HG03575 (cell line): ENCODE data around the gene NTRK3.

ENCODE experiments used
- ATAC-seq: cut with Tn5 transposase; IDR thresholded peaks from one replicate; pipeline ENCODE4 v1.9.1; 2021; ENCODE audit not compliant: unreplicated experiment, insufficient number of reproducible peaks, low FRiP score; ENCODE audit errors: extremely low read depth

The NTRK3 gene

DNA sequence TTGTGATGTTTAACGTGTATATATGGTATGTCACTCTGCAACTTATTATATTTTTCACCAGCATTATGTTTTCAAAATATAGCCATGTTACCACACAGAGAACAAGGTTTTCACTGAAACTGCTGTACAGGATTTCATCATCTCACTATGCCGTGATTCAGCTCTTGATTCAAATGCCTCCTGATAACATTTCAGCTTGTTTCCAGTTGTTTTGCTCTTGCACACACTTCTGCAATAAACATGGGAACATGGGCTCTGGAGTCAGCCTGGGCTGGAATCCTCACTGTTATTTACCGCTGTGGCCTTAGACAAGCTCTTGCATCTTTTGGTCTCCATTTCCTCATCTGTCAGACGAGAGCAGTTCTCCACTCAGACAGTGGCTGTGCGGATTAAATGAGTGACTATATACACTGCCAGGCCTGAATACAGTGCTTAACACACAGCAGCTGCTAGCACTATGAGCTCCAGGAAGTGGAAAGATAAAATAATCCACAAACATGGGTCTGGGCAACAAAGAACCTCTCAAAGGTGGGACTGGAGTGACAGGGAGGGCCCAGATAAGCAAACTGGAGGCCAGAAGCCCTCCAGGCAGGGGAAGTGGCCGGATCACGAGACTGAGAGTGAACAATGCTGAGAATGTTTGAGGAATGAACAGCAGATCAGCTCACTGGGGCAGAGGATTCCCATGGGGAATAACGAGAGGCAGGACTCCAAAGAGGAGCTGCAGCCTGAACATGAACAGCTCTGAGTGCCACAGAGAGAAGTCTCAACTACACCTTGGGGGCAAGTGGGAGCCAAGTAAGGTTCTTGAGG is 17.7 kb downstream of the NTRK3 start:
- ATAC-seq, result no peak

DNA sequence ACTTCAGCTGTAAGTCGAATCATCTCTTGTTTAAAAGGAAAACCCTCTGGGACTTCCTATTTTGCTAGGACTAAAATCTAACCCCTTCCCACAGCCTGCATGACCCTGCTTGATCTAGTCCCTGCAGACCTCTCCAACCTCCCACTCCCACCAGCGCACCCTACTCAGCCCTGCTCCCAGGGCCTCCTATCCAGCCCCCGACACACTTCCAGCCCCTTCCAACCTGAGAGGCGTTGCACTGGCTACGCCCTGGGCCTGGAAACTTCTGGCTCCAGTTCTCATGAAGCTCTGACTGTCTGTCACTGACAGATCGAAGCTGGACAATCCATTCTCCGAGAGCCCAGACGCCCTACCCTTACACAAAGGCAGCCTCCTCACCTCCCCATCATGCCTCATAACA is 21.8 kb downstream of the NTRK3 start:
- ATAC-seq, result no peak

DNA sequence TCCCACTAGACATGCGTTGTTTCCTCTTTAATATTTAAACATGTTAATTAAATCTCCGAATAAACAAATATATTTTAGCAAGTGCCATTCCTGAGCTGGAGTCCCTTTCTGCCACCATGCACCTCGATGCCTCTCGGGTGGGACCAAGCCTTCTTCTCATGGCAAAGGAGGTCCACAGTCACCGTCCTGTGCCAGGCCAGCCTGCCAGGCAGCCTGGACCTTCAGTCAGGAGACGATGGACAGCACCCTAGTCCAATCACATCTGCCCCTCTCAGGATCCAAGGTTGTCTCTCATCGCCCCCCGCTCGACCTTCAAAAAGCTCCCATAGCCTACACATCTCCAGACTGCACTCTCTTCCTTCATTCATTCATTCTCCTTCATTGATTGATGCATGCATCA is 22.6 kb downstream of the NTRK3 start:
- ATAC-seq, result no peak

DNA sequence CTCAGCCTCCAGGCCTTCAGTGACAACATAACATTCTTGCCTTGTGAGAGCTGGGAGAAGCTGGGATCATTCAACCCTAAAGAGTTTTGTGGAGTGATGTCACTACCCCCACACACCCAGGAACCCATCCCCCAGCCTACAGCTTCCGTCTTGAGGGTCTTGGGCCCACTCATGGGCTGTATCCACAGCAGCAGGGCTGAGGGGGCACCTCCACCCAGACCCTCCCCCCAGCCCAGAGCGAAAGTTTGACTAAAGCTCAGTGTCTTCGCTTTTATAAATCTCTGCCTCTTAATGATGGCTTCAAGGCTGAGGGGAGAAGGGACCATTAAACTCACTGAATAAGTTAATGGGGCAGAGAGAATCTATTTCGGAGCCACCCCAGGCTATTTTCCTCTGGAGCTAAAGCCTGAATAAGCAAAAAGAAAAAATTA is 23.8 kb downstream of the NTRK3 start:
- ATAC-seq, result no peak

DNA sequence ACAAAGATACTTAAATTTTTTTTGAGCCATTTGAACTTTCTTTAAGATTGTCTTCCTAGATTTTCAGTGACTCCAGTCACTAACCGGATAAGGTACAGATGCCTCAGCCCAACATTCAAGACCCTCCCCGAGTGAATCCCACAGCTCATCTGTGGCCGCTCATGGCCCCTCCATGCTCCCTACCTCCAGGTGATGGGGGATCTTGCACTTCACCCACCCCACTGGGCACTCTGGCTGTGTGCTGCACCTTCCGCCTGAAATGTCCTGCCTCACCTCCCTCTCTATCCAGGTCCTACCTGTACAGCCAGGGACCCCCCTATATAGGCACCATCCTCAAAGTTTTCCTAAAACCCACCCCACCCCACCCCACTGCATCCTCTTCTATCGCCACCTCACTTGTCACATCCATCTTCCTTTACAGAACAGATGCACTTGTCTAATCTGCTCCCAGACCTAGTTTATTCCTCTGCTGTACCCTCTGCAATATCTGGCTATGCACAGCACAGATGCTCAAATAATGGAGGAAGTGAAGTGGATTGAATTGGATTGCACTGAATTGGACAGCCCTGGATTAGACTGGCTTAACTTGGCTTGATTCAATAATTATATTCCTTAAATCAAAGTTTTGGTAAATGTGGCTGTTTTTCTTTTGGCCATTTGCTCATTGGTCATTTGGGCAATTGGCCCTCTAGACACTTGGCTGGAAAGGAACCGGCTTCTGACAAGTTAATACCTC is 24.5 kb downstream of the NTRK3 start:
- no peak for ATAC-seq

DNA sequence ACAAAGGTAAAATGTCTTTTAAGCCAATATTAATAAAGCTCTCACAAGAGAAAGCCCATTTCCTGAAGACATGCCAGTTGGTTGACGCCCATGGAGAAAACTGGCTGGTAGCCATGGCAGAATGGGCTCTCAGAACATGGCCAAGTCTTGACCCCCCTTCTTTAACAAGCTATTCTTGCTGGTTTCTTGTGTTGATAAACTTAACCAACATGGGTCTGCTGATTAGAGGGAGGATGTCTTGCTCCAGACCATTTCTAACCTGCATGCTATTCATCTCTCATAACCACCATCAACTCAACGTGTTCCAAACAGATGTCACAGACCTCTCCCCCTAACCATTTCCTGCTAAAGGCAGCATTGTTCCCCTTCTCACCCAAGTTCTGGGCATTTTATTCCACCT is 25.7 kb downstream of the NTRK3 start:
- no peak for ATAC-seq

DNA sequence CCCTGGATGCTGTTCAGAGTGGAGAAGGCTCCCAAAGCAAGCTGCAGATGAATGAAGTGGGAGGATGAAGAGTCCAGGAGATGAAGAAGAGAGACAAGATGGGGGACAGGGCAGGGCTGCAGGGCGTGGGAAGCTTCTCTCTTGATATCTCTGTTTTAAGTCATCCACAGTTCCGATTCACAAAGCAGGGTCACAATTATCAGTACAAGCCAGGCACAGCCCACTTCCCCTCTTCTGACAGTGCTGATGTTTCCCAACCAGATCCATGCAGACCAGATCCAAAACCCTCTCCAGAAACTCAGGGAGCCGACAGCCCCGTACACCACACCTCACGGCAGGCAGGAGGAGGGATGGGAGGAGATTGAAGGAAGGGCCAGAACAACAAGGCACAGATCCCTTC is 31.1 kb downstream of the NTRK3 start:
- ATAC-seq, result no peak

DNA sequence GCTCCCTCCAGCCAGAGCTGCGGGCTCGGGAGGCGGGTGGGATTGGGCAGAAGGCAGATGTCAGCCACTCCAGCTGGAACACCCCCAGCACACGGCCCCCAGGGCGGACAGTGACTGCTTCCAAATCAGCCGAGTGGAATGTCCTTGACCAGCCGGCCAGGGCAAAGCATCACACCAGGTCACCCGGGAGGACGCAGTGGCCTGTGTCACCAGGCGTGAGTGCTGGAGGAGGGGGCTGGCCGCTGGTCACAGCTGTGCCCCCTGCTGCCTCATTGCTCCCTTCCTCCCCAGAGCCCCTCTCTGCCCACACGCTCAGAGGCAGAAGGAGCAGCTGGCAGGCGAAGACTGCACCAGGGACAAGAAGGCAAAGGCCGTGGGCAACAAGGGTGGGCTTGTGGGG is 33.5 kb downstream of the NTRK3 start:
- no peak for ATAC-seq

DNA sequence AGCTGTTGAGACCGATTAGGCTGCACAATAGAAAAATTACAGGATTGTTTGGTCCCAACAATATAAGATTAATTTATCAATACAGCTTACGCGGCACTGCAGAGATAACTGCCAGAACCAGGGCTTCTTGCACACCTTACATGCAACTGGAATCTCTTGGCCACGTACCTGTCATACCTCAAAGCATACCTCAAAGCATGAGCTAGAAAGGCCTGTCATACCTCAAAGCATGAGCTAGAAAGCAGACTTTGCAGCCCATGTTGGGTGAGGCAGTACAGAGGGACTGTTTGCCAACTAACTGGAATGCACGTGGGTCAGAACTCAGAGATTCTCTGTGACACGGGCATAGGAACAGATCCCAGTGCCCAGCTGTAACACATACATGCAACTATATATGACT is 34.7 kb downstream of the NTRK3 start:
- no peak for ATAC-seq

DNA sequence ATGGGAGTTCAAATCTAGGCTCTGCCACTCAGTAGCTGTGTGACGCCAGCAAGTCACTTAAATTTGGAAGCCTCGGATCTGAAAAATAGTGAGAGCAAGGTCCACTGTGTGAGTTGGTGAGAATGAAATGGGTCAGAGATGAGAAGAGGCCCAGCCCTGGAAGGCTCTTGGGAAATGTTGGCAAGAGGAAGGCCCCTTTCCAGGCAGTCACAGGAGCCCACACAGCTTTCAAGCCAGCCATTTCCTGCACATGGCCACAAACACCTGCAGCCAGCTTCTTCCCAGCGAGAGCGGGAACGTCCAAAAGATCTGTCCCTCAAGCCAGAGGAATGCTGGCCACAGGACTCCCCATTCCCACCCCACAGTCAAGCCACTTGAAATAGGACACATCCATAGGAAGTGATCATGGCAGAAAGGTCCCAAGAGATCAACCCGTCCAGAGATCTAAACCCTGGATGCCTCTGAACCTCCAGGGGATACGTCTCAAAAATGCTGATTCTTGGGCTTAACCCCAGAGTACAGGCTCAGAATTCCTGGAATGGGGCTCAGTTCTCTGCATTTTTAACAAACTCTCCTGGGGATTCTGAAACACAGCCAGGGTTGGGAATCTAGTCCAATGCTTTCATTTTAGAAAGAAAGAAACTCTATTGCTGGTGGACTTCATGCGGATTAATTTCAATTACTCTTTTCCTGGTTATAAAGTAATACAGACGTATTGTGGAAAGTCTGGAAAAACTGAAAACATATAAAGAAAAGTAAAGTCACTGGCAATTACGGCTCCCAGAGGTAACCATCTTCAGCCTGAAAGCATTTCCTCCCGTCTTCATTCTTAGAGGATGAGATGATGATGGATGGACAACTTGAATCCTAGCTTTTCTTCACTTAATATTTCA is 35.9 kb downstream of the NTRK3 start:
- no peak for ATAC-seq

DNA sequence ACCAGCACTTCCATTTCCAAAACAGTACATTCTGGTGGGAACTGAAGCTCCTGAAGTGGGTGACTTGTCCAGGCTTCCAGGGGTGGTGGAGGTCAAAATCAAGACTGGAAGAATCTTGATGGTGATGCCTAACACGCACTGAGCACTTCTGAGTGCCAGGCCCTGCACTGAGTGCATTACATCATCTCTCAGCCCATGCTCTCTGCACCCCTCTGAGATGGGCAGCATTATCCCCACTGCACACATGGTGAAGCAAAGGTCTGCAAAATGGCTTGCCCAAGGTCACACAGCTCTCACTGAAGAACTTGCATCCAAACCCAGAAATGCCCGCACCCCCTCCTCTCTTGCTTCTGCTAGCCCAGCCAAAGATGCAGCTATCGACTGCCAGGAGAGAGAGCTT is 36.9 kb downstream of the NTRK3 start:
- ATAC-seq, result no peak

DNA sequence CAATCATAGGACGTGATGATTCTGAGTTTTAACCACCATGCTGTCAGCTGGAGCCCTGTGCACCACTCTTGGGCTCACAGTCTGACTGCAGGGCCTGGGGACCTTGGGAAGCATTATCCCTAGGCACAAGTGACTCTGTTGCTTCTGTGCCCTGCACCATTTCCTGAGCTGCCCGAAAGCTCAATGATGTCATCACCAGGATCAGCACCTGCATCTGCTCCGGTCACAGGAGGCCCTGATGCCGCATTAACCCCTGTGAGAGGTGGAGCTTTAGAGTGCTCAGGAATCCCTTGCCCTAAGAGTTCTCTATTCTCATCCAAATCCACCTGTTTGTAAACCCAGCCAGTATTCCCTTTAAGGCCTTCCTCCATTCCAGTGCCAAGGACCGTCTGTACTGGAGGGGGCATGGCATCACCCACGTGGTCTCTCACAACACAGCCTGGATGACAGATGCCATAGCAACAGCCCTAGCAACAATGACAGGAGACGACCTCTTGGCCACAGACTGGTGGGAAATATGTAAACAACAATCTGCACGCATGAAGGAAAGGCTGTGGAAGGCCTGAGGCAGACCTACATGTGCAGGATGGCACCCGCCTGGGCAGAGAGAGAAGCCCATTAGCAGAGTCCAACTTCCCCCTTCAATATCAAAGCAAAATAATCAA is 37.9 kb downstream of the NTRK3 start:
- no peak for ATAC-seq

DNA sequence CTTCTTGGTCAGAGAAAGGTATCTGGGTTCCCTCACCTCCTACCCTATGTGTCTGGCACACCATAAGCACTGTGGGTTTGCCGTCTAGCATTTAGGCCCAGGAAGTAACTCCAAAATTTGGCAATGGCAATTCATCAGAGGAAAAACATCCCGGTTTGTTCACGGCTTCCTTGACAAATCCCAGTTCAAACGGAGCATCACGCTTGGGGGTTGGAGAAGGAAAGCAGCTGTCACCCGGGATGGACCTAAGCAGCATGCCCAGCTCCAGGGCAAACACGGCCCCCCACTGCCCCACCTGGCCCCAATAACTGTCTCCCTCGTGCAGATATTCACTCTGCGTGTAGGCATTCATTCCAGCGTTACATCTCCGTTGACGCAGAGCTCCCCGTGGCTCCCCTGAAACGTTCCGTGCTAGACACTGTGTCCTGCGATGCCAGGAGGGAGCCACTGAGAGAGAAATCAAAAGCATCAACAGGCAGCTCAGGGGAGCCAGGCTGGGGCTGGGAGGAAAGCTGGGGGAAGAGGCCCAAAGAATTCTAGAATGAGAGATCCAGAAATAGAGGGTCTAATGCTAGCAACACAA is 41.4 kb downstream of the NTRK3 start:
- ATAC-seq, result no peak

DNA sequence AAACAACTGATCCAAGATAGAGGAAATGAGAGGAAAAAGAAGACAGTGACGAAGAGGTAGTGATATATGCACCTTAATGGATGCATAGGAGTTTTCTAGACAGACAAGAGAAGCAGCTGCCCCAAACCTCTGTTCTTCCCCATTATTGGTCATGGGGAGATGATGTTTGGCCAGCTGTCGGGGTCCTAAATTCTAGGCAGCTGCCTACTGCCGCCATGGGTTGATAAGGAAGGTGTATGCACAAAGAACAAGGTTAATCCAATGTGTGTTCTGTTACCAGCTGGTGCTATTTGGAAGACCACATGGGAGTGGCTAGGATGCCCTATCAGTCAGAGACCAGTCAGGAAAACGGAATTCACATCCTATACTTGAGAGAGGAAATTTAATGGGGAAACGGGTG is 47.4 kb downstream of the NTRK3 start:
- ATAC-seq, result no peak

DNA sequence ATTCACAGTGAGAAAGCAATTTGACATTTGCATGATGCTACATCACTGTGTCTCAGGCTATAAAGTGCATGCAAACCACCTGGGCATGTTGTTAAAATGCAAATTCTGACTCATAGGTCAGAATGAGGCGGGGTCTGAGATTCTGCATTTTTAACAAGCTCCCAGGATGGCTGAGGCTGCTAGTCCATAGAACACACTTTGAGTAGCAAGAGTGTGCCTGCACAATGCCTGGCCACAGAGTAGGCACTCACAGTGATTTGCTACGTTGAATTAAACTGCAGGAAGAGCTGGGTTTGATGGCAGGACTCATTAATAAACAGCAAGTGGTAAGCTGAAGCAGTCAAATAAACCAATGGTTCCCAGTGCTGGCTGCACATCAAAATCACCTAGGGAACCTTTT is 48.1 kb downstream of the NTRK3 start:
- no peak for ATAC-seq

DNA sequence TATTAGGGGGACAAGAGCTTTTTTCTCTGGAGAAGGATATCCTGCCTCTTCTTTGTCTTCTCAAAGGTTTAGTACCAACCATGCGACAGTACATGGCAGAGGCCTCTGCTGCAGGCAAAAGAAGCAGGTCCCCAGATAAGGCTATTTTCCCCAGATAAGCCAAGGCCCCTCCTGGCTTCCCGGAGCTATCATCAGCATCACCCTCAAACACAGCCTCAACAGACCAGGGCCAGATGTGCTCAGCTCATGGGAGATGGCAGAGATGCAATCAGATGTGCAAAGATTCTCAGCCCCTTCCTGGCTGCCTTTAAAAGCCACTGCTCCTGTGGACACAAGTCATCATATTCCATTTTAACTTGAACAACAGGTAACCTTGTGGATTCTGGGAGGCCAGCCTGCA is 49.0 kb downstream of the NTRK3 start:
- no peak for ATAC-seq

DNA sequence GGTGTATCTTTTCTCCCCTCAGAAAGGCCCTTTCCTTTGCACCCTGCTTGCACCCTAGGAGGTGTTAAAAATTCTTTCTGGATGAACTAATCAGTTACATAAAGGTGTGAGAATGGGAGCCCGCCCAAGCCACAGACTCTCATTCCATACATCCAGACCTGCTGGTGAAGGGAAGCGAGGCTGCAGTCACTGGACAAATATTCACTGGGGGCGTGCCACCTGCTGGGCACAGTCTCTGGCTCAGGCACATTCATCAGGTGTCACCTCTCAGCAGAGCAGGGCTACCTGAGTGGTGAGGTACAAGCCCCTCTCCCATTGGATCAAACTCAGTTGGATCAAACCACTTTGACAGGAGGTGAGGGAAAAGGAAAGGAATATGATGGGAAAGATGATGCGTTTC is 52.0 kb downstream of the NTRK3 start:
- ATAC-seq, result no peak

DNA sequence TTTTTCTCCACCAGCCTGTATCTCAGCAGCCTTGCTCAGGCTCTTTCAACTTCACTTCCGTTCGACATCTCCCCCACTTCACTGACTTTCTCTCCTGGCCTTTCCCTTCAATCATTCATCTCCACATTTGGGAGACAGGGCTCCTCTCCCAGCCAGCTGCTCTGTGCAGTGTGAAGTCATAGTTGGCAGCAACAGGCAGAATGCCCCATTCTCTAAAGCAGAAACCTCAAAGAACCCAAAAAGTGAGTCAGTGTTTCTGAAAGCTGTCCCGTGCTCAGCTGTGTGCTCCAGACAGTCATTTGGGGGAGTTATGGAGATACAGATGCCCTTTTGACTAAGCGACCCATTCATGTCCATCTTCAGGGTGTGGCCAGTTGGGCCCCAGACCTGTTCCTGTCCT is 54.3 kb downstream of the NTRK3 start:
- ATAC-seq, result no peak

DNA sequence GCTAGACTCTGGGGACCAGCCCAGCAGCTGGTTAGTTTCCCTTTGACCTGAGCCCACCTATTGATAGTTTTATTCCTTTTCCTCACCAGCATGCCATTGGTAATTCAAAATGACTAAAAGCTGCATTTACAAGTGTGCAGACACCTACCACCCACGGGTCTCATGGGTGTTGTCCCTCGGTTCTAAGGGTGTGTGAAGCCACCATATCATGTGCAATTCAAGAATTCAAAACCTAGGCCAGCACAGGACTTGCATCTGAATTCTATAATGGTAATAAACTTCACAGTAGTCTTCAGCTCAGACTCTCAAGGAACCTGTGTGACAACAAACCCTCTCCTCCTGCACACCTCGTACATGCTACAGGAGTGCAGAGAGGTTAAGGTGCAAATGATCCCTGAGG is 55.3 kb downstream of the NTRK3 start:
- no peak for ATAC-seq
